WTC11 (cell line): Measurements from ENCODE around the gene TMEM250. TPM values are rescaled to one million over a fixed set of nuclear protein-coding genes. Genes with fewer than 3 reads are reported as not detected.
A peak's percentile ranks its signal among the peaks of the same experiment; 100 is the strongest.

Experiments used
- ATAC-seq: fragments of 200-7000 bp; cut with Tn5 transposase; 2 replicates; pipeline ENCODE4 v1.10.0; 2021; ENCODE audit warnings: mild to moderate bottlenecking, moderate library complexity
- CTCF ChIA-PET: fragments of 300-600 bp; sonication (Branson Sonifier 250); formaldehyde crosslinking; loops from one replicate; lab custom pipeline; 2021; ENCODE audit warnings: antibody characterized with exemption; lab: Charles Lee
- POLR2A ChIA-PET: fragments of 350-600 bp; sonication (Branson Sonifier 250); formaldehyde crosslinking; loops from one replicate; lab custom pipeline; 2021; ENCODE audit warnings: antibody characterized with exemption; lab: Charles Lee
- DNase-seq: peaks from one replicate; pipeline ENCODE4 v3.0.0; 2021; ENCODE audit warnings: low spot score
- H3K27ac Mint-ChIP-seq: 2 replicates; pipeline ENCODE4 v1.8.0; 2021; ENCODE audit warnings: mixed read lengths
- H3K27me3 Mint-ChIP-seq: 2 replicates; pipeline ENCODE4 v1.8.0; 2021; ENCODE audit warnings: low read depth, mild to moderate bottlenecking, moderate library complexity, mixed read lengths
- H3K36me3 Mint-ChIP-seq: 2 replicates; pipeline ENCODE4 v1.8.0; 2021; ENCODE audit warnings: mixed read lengths
- H3K4me1 Mint-ChIP-seq: 2 replicates; pipeline ENCODE4 v1.8.0; 2022; ENCODE audit warnings: mixed read lengths
- H3K4me3 Mint-ChIP-seq: 2 replicates; pipeline ENCODE4 v1.8.0; 2021; ENCODE audit warnings: mild to moderate bottlenecking, moderate library complexity, mixed read lengths
- H3K9me3 Mint-ChIP-seq: 2 replicates; pipeline ENCODE4 v1.8.0; 2021; ENCODE audit warnings: mixed read lengths
- CBFB ChIP-seq: sonication (generic); formaldehyde crosslinking; IDR thresholded peaks from 2 replicates; pipeline ENCODE4 v1.8.1; 2022; ENCODE audit warnings: mild to moderate bottlenecking, low read depth, missing genetic modification reagents
- FOXP1 ChIP-seq: sonication (generic); formaldehyde crosslinking; IDR thresholded peaks from 2 replicates; pipeline ENCODE4 v1.8.0; 2022; ENCODE audit warnings: missing genetic modification reagents, mild to moderate bottlenecking, moderate library complexity, borderline replicate concordance
- HMGA2 ChIP-seq: fragments of 250-450 bp; sonication (Bioruptor Pico); IDR thresholded peaks from 2 replicates; pipeline ENCODE4 v1.4.0; 2021; ENCODE audit warnings: mild to moderate bottlenecking, moderate library complexity
- JAZF1 ChIP-seq: fragments of 250-450 bp; sonication (Bioruptor Pico); IDR thresholded peaks from 2 replicates; pipeline ENCODE4 v1.9.0; 2021; ENCODE audit warnings: moderate library complexity, mild to moderate bottlenecking, inconsistent platforms
- NFATC4 ChIP-seq: fragments of 250-450 bp; sonication (Bioruptor Pico); IDR thresholded peaks from 2 replicates; pipeline ENCODE4 v1.9.0; 2021; ENCODE audit warnings: mild to moderate bottlenecking
- RELA ChIP-seq: sonication (generic); formaldehyde crosslinking; IDR thresholded peaks from 2 replicates; pipeline ENCODE4 v1.8.1; 2022; ENCODE audit warnings: missing genetic modification reagents, mild to moderate bottlenecking, borderline replicate concordance
- SMAD3 ChIP-seq: sonication (generic); formaldehyde crosslinking; IDR thresholded peaks from 2 replicates; pipeline ENCODE4 v1.8.0; 2022; ENCODE audit warnings: missing genetic modification reagents, mild to moderate bottlenecking, borderline replicate concordance
- SMAD4 ChIP-seq: sonication (generic); formaldehyde crosslinking; IDR thresholded peaks from 2 replicates; pipeline ENCODE4 v1.8.0; 2022; ENCODE audit warnings: mild to moderate bottlenecking, missing genetic modification reagents
- TCF7 ChIP-seq: sonication (generic); formaldehyde crosslinking; IDR thresholded peaks from 2 replicates; pipeline ENCODE4 v1.8.0; 2022; ENCODE audit warnings: mild to moderate bottlenecking, low read depth, missing genetic modification reagents, moderate library complexity
- TEAD4 ChIP-seq: sonication (generic); formaldehyde crosslinking; IDR thresholded peaks from 2 replicates; pipeline ENCODE4 v1.8.0; 2022; ENCODE audit warnings: mild to moderate bottlenecking, missing genetic modification reagents
- TP53 ChIP-seq: sonication (generic); formaldehyde crosslinking; IDR thresholded peaks from 2 replicates; pipeline ENCODE4 v1.8.1; 2023; ENCODE audit warnings: mild to moderate bottlenecking, missing genetic modification reagents
- ZNF121 ChIP-seq: sonication (generic); formaldehyde crosslinking; IDR thresholded peaks from 2 replicates; pipeline ENCODE4 v1.8.0; 2023; ENCODE audit warnings: missing genetic modification reagents
- ZNF138 ChIP-seq: sonication (generic); formaldehyde crosslinking; conservative IDR thresholded peaks from 2 replicates; pipeline ENCODE4 v1.8.1; 2022; ENCODE audit warnings: mild to moderate bottlenecking, moderate library complexity, missing genetic modification reagents
- ZNF671 ChIP-seq: fragments of 250-450 bp; sonication (Bioruptor Pico); IDR thresholded peaks from 2 replicates; pipeline ENCODE4 v1.8.0; 2021; ENCODE audit warnings: mild to moderate bottlenecking
- total RNA-seq: library from RNA; stranded (reverse); gene quantifications from 3 replicates; pipeline ENCODE4 v1.2.3, GENCODE V29; 2021
- TF ChIP-seq, protein P1 (sequence below): fragments of 250-450 bp; sonication (Bioruptor Pico); IDR thresholded peaks from 2 replicates; pipeline ENCODE4 v1.9.0; 2021; ENCODE audit warnings: mild to moderate bottlenecking, borderline replicate concordance
- TF ChIP-seq, protein P2 (sequence below): sonication (generic); formaldehyde crosslinking; IDR thresholded peaks from 2 replicates; pipeline ENCODE4 v1.8.1; 2023; ENCODE audit warnings: mild to moderate bottlenecking, missing genetic modification reagents, moderate library complexity
- TF ChIP-seq, protein P3 (sequence below): fragments of 200-600 bp; IDR thresholded peaks from 2 replicates; pipeline ENCODE4 v1.8.0; 2022; ENCODE audit warnings: antibody characterized with exemption
- TF ChIP-seq, protein P4 (sequence below): sonication (generic); formaldehyde crosslinking; IDR thresholded peaks from 2 replicates; pipeline ENCODE4 v1.8.0; 2023; ENCODE audit warnings: missing genetic modification reagents
- TF ChIP-seq, protein P5 (sequence below): sonication (generic); formaldehyde crosslinking; IDR thresholded peaks from 2 replicates; pipeline ENCODE4 v1.8.1; 2023; ENCODE audit warnings: mild to moderate bottlenecking, missing genetic modification reagents, borderline replicate concordance
- TF ChIP-seq, protein P6 (sequence below): fragments of 250-450 bp; sonication (Bioruptor Pico); IDR thresholded peaks from 2 replicates; pipeline ENCODE4 v1.9.0; 2021; ENCODE audit warnings: moderate library complexity, mild to moderate bottlenecking, inconsistent platforms, borderline replicate concordance
- TF ChIP-seq, protein P7 (sequence below): sonication (generic); formaldehyde crosslinking; IDR thresholded peaks from 2 replicates; pipeline ENCODE4 v1.8.0; 2022; ENCODE audit warnings: mild to moderate bottlenecking, missing genetic modification reagents
- TF ChIP-seq, protein P8 (sequence below): sonication (generic); formaldehyde crosslinking; IDR thresholded peaks from 2 replicates; pipeline ENCODE4 v1.8.1; 2023; ENCODE audit warnings: mild to moderate bottlenecking, missing genetic modification reagents

Gene TMEM250
- total RNA-seq, 1 experiment from 2014 or later: 39.4 TPM

DNA sequence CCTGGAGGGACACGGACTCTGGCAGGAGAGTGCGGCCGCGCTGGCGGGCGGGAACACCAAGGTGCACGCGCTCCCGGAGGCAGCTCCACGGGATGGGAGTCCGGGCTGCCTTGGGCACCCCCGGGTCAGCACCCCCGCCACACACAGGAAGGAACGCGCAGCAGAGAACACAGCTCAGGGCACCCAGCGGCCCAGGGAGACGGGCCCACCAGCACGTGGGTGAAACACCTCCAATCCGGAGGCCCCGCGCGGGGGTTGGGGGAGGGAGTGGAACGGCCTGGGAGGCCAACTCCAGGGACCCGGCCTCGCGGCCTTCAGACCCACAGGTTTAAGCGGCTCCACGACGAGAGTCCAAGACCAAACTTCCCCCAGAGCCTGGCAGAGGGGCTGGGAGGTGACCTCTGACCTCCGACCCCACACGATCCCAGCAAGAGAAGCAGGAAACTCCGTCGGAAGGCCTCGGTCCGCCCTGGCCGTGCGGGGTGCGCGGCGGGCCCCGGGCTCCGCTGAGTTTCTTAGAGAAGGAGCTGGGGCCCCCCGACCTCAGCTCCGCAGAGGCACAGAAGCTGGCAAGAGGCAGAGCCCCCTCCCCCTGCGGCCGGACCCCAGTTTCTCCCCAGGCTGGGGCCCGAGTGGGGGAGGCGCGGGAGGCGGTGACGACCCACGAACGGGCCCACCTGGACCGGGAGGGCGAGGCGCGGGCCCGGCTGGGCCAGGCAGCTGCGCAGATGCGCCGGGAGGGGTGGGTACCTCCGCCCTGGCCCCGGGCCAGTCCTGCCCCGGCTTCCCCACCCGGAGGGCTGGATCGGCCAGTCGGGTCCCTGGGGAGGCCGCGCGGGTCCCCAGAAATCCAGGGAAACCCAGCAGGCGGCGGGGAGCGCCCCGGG is 24.4 kb downstream of the TMEM250 start:
- no peaks in the 10 kb centered on the region for H3K36me3 Mint-ChIP-seq
- H3K4me3 Mint-ChIP-seq: peak overlapping the region; percentile 63
- CTCF ChIA-PET: interaction anchor here (0.8 to 3.7 kb wide), 8 partner anchors 16 to 127 kb away, joined by 4 to 22 read pairs (median 4); no protein-coding TSS in a partner anchor
- no peaks in the 10 kb centered on the region for H3K9me3 Mint-ChIP-seq
- peak; percentile 2; the same call in 1 of the 2 replicates for ATAC-seq
- POLR2A ChIA-PET: interaction anchor here (1.4 kb wide), 1 partner anchor 17 kb away, joined by 3 read pairs; no protein-coding TSS in a partner anchor
- no peak for DNase-seq
- H3K4me1 Mint-ChIP-seq: peaks cover 27% of the 10 kb centered on the region
- peaks cover 43% of the 10 kb centered on the region for H3K27me3 Mint-ChIP-seq
- no peak overlapping the region for H3K27ac Mint-ChIP-seq
- TF ChIP-seq TCF7 (CRISPR knock-in tag) (0 out of 2 replicates have a peak, but pooled peaks have one; percentile 19), TP53 (no peak), RELA (CRISPR knock-in tag) (no peak), ZNF138 (CRISPR knock-in tag) (no peak), TEAD4 (CRISPR knock-in tag) (no peak), FOXP1 (CRISPR knock-in tag) (0 out of 2 replicates have a peak, but pooled peaks have one; percentile 6), CBFB (CRISPR knock-in tag) (no peak), ZNF121 (no peak), HMGA2 (CRISPR knock-in tag) (no peak), SMAD3 (CRISPR knock-in tag) (no peak), JAZF1 (CRISPR knock-in tag) (no peak), ZNF671 (no peak), NFATC4 (CRISPR knock-in tag) (no peak), SMAD4 (CRISPR knock-in tag) (no peak)
- TF ChIP-seq, protein P1, sequence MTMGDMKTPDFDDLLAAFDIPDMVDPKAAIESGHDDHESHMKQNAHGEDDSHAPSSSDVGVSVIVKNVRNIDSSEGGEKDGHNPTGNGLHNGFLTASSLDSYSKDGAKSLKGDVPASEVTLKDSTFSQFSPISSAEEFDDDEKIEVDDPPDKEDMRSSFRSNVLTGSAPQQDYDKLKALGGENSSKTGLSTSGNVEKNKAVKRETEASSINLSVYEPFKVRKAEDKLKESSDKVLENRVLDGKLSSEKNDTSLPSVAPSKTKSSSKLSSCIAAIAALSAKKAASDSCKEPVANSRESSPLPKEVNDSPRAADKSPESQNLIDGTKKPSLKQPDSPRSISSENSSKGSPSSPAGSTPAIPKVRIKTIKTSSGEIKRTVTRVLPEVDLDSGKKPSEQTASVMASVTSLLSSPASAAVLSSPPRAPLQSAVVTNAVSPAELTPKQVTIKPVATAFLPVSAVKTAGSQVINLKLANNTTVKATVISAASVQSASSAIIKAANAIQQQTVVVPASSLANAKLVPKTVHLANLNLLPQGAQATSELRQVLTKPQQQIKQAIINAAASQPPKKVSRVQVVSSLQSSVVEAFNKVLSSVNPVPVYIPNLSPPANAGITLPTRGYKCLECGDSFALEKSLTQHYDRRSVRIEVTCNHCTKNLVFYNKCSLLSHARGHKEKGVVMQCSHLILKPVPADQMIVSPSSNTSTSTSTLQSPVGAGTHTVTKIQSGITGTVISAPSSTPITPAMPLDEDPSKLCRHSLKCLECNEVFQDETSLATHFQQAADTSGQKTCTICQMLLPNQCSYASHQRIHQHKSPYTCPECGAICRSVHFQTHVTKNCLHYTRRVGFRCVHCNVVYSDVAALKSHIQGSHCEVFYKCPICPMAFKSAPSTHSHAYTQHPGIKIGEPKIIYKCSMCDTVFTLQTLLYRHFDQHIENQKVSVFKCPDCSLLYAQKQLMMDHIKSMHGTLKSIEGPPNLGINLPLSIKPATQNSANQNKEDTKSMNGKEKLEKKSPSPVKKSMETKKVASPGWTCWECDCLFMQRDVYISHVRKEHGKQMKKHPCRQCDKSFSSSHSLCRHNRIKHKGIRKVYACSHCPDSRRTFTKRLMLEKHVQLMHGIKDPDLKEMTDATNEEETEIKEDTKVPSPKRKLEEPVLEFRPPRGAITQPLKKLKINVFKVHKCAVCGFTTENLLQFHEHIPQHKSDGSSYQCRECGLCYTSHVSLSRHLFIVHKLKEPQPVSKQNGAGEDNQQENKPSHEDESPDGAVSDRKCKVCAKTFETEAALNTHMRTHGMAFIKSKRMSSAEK (CRISPR knock-in tag): no peak
- TF ChIP-seq, protein P2, sequence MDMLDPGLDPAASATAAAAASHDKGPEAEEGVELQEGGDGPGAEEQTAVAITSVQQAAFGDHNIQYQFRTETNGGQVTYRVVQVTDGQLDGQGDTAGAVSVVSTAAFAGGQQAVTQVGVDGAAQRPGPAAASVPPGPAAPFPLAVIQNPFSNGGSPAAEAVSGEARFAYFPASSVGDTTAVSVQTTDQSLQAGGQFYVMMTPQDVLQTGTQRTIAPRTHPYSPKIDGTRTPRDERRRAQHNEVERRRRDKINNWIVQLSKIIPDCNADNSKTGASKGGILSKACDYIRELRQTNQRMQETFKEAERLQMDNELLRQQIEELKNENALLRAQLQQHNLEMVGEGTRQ (CRISPR knock-in tag): peak; percentile 43
- TF ChIP-seq, protein P3, sequence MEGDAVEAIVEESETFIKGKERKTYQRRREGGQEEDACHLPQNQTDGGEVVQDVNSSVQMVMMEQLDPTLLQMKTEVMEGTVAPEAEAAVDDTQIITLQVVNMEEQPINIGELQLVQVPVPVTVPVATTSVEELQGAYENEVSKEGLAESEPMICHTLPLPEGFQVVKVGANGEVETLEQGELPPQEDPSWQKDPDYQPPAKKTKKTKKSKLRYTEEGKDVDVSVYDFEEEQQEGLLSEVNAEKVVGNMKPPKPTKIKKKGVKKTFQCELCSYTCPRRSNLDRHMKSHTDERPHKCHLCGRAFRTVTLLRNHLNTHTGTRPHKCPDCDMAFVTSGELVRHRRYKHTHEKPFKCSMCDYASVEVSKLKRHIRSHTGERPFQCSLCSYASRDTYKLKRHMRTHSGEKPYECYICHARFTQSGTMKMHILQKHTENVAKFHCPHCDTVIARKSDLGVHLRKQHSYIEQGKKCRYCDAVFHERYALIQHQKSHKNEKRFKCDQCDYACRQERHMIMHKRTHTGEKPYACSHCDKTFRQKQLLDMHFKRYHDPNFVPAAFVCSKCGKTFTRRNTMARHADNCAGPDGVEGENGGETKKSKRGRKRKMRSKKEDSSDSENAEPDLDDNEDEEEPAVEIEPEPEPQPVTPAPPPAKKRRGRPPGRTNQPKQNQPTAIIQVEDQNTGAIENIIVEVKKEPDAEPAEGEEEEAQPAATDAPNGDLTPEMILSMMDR: no peak
- TF ChIP-seq, protein P4, sequence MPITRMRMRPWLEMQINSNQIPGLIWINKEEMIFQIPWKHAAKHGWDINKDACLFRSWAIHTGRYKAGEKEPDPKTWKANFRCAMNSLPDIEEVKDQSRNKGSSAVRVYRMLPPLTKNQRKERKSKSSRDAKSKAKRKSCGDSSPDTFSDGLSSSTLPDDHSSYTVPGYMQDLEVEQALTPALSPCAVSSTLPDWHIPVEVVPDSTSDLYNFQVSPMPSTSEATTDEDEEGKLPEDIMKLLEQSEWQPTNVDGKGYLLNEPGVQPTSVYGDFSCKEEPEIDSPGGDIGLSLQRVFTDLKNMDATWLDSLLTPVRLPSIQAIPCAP (CRISPR knock-in tag): 0 out of 2 replicates have a peak, but pooled peaks have one; percentile 32
- TF ChIP-seq, protein P5, sequence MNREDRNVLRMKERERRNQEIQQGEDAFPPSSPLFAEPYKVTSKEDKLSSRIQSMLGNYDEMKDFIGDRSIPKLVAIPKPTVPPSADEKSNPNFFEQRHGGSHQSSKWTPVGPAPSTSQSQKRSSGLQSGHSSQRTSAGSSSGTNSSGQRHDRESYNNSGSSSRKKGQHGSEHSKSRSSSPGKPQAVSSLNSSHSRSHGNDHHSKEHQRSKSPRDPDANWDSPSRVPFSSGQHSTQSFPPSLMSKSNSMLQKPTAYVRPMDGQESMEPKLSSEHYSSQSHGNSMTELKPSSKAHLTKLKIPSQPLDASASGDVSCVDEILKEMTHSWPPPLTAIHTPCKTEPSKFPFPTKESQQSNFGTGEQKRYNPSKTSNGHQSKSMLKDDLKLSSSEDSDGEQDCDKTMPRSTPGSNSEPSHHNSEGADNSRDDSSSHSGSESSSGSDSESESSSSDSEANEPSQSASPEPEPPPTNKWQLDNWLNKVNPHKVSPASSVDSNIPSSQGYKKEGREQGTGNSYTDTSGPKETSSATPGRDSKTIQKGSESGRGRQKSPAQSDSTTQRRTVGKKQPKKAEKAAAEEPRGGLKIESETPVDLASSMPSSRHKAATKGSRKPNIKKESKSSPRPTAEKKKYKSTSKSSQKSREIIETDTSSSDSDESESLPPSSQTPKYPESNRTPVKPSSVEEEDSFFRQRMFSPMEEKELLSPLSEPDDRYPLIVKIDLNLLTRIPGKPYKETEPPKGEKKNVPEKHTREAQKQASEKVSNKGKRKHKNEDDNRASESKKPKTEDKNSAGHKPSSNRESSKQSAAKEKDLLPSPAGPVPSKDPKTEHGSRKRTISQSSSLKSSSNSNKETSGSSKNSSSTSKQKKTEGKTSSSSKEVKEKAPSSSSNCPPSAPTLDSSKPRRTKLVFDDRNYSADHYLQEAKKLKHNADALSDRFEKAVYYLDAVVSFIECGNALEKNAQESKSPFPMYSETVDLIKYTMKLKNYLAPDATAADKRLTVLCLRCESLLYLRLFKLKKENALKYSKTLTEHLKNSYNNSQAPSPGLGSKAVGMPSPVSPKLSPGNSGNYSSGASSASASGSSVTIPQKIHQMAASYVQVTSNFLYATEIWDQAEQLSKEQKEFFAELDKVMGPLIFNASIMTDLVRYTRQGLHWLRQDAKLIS (CRISPR knock-in tag): no peak
- TF ChIP-seq, protein P6, sequence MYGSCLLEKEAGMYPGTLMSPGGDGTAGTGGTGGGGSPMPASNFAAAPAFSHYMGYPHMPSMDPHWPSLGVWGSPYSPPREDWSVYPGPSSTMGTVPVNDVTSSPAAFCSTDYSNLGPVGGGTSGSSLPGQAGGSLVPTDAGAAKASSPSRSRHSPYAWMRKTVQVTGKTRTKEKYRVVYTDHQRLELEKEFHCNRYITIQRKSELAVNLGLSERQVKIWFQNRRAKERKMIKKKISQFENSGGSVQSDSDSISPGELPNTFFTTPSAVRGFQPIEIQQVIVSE: no peak
- TF ChIP-seq, protein P7, sequence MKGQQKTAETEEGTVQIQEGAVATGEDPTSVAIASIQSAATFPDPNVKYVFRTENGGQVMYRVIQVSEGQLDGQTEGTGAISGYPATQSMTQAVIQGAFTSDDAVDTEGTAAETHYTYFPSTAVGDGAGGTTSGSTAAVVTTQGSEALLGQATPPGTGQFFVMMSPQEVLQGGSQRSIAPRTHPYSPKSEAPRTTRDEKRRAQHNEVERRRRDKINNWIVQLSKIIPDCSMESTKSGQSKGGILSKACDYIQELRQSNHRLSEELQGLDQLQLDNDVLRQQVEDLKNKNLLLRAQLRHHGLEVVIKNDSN (CRISPR knock-in tag): peak; percentile 69
- TF ChIP-seq, protein P8, sequence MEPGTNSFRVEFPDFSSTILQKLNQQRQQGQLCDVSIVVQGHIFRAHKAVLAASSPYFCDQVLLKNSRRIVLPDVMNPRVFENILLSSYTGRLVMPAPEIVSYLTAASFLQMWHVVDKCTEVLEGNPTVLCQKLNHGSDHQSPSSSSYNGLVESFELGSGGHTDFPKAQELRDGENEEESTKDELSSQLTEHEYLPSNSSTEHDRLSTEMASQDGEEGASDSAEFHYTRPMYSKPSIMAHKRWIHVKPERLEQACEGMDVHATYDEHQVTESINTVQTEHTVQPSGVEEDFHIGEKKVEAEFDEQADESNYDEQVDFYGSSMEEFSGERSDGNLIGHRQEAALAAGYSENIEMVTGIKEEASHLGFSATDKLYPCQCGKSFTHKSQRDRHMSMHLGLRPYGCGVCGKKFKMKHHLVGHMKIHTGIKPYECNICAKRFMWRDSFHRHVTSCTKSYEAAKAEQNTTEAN (CRISPR knock-in tag): no peak
